HCT116 (cell line): ENCODE data around the gene CELF1. TPM values are rescaled to one million over a fixed set of nuclear protein-coding genes. Genes with fewer than 3 reads are reported as not detected.

ENCODE experiments used
- ATAC-seq: fragments of 200-7000 bp; cut with Tn5 transposase; 2 replicates; pipeline ENCODE4 v1.9.1; 2020; ENCODE audit warnings: mild to moderate bottlenecking, moderate library complexity
- Bru-seq: library from RNA; stranded (reverse); fragments of 400-500 nt; gene quantifications from one replicate; lab custom pipeline; 2021; lab: Mats Ljungman, UMichigan
- BruChase-seq, 2 experiments: library from RNA; stranded (reverse); fragments of 400-500 nt; gene quantifications; one replicate each; lab custom pipeline; 2021; lab: Mats Ljungman, UMichigan
- BruUV-seq: library from RNA; stranded (reverse); fragments of 400-500 nt; replicated peaks from 2 replicates; lab custom pipeline; 2021; lab: Mats Ljungman, UMichigan
- CTCF ChIA-PET: fragments of 300-600 bp; sonication (Branson Sonifier 250); formaldehyde crosslinking; loops from one replicate; lab custom pipeline; 2021; ENCODE audit warnings: antibody characterized with exemption; lab: Charles Lee
- POLR2A ChIA-PET: fragments of 300-600, 350-600 bp; sonication (Branson Sonifier 250); formaldehyde crosslinking; loops from one replicate; lab custom pipeline; 2021; ENCODE audit warnings: antibody characterized with exemption; lab: Charles Lee
- RAD21 ChIA-PET, 2 experiments: fragments of 300-600 bp; sonication (Branson Sonifier 250); formaldehyde crosslinking; loops; one replicate each; lab custom pipeline; 2023; ENCODE audit warnings: low total read pairs in 2 of 2; ENCODE audit not compliant: uncharacterized antibody in 2 of 2, unreplicated experiment in 2 of 2, low non-redundant PET in 1 of 2; lab: Charles Lee
- DNase-seq: peaks from one replicate; pipeline ENCODE4 v3.0.0-alpha.2; 2010; ENCODE audit warnings: low read depth, low spot score
- H2AFZ ChIP-seq: fragments of 200-600 bp; shearing (Covaris generic), sonication (generic); 2 replicates; pipeline ENCODE4 v1.6.1; 2017; ENCODE audit warnings: low read depth, mixed run types, mixed read lengths, antibody characterized with exemption, low read length; ENCODE audit not compliant: poor library complexity, severe bottlenecking
- H3K27ac ChIP-seq: 2 replicates; pipeline ENCODE4 v1.5.1; 2012; ENCODE audit warnings: low read depth, low read length
- H3K27me3 ChIP-seq: fragments of 200-600 bp; sonication (generic); 2 replicates; pipeline ENCODE4 v1.6.1; 2016; ENCODE audit warnings: mixed run types, low read length, mixed read lengths; ENCODE audit not compliant: insufficient read depth
- H3K36me3 ChIP-seq, 2 experiments: fragments of 200-500 bp in 1 of 2; fragments of 200-600 bp in 1 of 2; sonication (Bioruptor generic) in 1 of 2; sonication (generic) in 1 of 2; 2 replicates each; pipeline versions ENCODE4 v1.5.1 to v1.6.1; 2014 to 2016; ENCODE audit warnings: low read length in 2 of 2, inconsistent platforms in 1 of 2, mixed read lengths in 1 of 2, mixed run types in 1 of 2; ENCODE audit not compliant: insufficient read depth in 2 of 2, control insufficient read depth in 1 of 2
- H3K4me1 ChIP-seq, 2 experiments: fragments of 200-600 bp in 1 of 2; sonication (generic) in 1 of 2; 2 replicates each; pipeline versions ENCODE4 v1.5.1 to v1.6.1; 2012 to 2017; ENCODE audit warnings: low read length in 2 of 2, inconsistent platforms in 1 of 2, mild to moderate bottlenecking in 1 of 2, mixed read lengths in 1 of 2, mixed run types in 1 of 2, moderate library complexity in 1 of 2; ENCODE audit not compliant: insufficient read depth in 2 of 2, control insufficient read depth in 1 of 2
- H3K4me2 ChIP-seq: fragments of 200-600 bp; sonication (generic); 2 replicates; pipeline ENCODE4 v1.6.1; 2017; ENCODE audit warnings: mixed run types, low read length, mixed read lengths
- H3K4me3 ChIP-seq, 2 experiments: fragments of 200-600 bp in 1 of 2; sonication (generic) in 1 of 2; replicated peaks in 1 of 2; 2 replicates each; pipeline ENCODE4 v1.5.1; 2011 to 2016; ENCODE audit warnings: low read length in 2 of 2, control low read depth in 1 of 2, low read depth in 1 of 2, mild to moderate bottlenecking in 1 of 2, mixed read lengths in 1 of 2, mixed run types in 1 of 2
- H3K79me2 ChIP-seq: fragments of 200-600 bp; sonication (generic); 2 replicates; pipeline ENCODE4 v1.6.1; 2017; ENCODE audit warnings: mild to moderate bottlenecking, mixed run types, low read length, moderate library complexity, mixed read lengths; ENCODE audit not compliant: insufficient read depth
- H3K9ac ChIP-seq: fragments of 200-600 bp; sonication (generic); 2 replicates; pipeline ENCODE4 v1.6.1; 2016; ENCODE audit warnings: low read length, mixed read lengths
- H3K9me2 ChIP-seq: fragments of 200-600 bp; sonication (generic), shearing (Covaris generic); 2 replicates; pipeline ENCODE4 v1.6.1; 2017; ENCODE audit warnings: mixed run types, mild to moderate bottlenecking, moderate library complexity; ENCODE audit not compliant: insufficient read depth
- H3K9me3 ChIP-seq, 2 experiments: fragments of 200-500 bp in 1 of 2; fragments of 200-600 bp in 1 of 2; sonication (Bioruptor generic) in 1 of 2; sonication (generic) in 1 of 2; 2 replicates each; pipeline ENCODE4 v1.6.1; 2014 to 2017; ENCODE audit warnings: low read length in 2 of 2, mixed read lengths in 2 of 2, inconsistent platforms in 1 of 2, low read depth in 1 of 2, mild to moderate bottlenecking in 1 of 2, mixed run types in 1 of 2, moderate library complexity in 1 of 2; ENCODE audit not compliant: control insufficient read depth in 1 of 2, insufficient read depth in 1 of 2
- H4K20me1 ChIP-seq: fragments of 200-600 bp; sonication (generic), shearing (Covaris generic); 2 replicates; pipeline ENCODE4 v1.6.1; 2017; ENCODE audit warnings: mixed run types, mild to moderate bottlenecking, moderate library complexity; ENCODE audit not compliant: insufficient read depth
- ATF3 ChIP-seq: IDR thresholded peaks from 2 replicates; pipeline ENCODE4 v1.6.1; 2012
- CBX3 ChIP-seq: IDR thresholded peaks from 2 replicates; pipeline ENCODE4 v1.6.1; 2012; ENCODE audit warnings: low read depth
- EGR1 ChIP-seq: IDR thresholded peaks from 2 replicates; pipeline ENCODE4 v1.6.1; 2012; ENCODE audit warnings: low read depth
- ELF1 ChIP-seq: IDR thresholded peaks from 2 replicates; pipeline ENCODE4 v1.6.1; 2012; ENCODE audit warnings: low read depth, borderline replicate concordance
- EZH2phosphoT487 ChIP-seq: fragments of 200-600 bp; IDR thresholded peaks from 2 replicates; pipeline ENCODE4 v1.6.1; 2018; ENCODE audit warnings: antibody characterized with exemption, borderline replicate concordance
- JUND ChIP-seq: IDR thresholded peaks from 2 replicates; pipeline ENCODE4 v1.6.1; 2012
- POLR2A ChIP-seq: IDR thresholded peaks from 2 replicates; pipeline ENCODE4 v1.7.0; 2011; ENCODE audit warnings: borderline replicate concordance; ENCODE audit not compliant: insufficient read depth, insufficient read length; ENCODE audit errors: extremely low read depth
- POLR2AphosphoS5 ChIP-seq: IDR thresholded peaks from 2 replicates; pipeline ENCODE4 v1.6.1; 2011; ENCODE audit warnings: mild to moderate bottlenecking, low read depth, low read length, moderate library complexity
- SIN3A ChIP-seq: IDR thresholded peaks from 2 replicates; pipeline ENCODE4 v1.6.1; 2012; ENCODE audit warnings: low read depth
- SP1 ChIP-seq: IDR thresholded peaks from 2 replicates; pipeline ENCODE4 v1.6.1; 2012; ENCODE audit warnings: low read depth
- SRF ChIP-seq: IDR thresholded peaks from 2 replicates; pipeline ENCODE4 v1.6.1; 2012; ENCODE audit warnings: low read depth
- TCF7L2 ChIP-seq: IDR thresholded peaks from 2 replicates; pipeline ENCODE4 v1.7.0; 2011; ENCODE audit warnings: borderline replicate concordance, inconsistent platforms; ENCODE audit not compliant: insufficient read depth, insufficient read length; ENCODE audit errors: extremely low read depth
- YY1 ChIP-seq: IDR thresholded peaks from 2 replicates; pipeline ENCODE4 v1.6.1; 2011; ENCODE audit warnings: low read length, low read depth, moderate library complexity, mild to moderate bottlenecking; ENCODE audit not compliant: insufficient replicate concordance; ENCODE audit errors: extremely low read depth
- ZFX ChIP-seq: fragments of 450-650 bp; IDR thresholded peaks from 2 replicates; pipeline ENCODE4 v1.6.1; 2017
- ZNF274 ChIP-seq: fragments of 200-500 bp; sonication (Bioruptor generic); IDR thresholded peaks from 2 replicates; pipeline ENCODE4 v1.6.1; 2014; ENCODE audit warnings: mild to moderate bottlenecking, low read depth, low read length, inconsistent platforms
- intact Hi-C: fragments of 100-400 bp; cut with micrococcal nuclease; formaldehyde crosslinking; loops from 2 replicates; pipeline ENCODE4 v1.10.0; 2022
- long read RNA-seq: library from polyadenylated mRNA; unstranded; transcript quantifications from one replicate; pipeline ENCODE4 v2.0.0, GENCODE V29; 2021; ENCODE audit not compliant: unreplicated experiment
- polyA plus RNA-seq: library from polyadenylated mRNA; unstranded; fragments of >200 nt; gene quantifications from 2 replicates; pipeline ENCODE4 v1.2.1, GENCODE V29; 2012; ENCODE audit warnings: missing spikeins
- total RNA-seq: library from RNA; stranded (reverse); gene quantifications from one replicate; pipeline ENCODE4 v1.2.1, GENCODE V29; 2021; ENCODE audit not compliant: unreplicated experiment
- TF ChIP-seq, protein P1 (sequence below), 3 experiments: fragments of 200-600 bp in 1 of 3; sonication (generic) in 1 of 3; IDR thresholded peaks in 2 of 3; conservative IDR thresholded peaks in 1 of 3; 2 replicates each; pipeline ENCODE4 v1.5.1; 2012 to 2017; ENCODE audit warnings: low read depth in 2 of 3, low read length in 2 of 3, antibody characterized with exemption in 1 of 3, borderline replicate concordance in 1 of 3, control low read depth in 1 of 3, mild to moderate bottlenecking in 1 of 3, mixed read lengths in 1 of 3, mixed run types in 1 of 3, moderate library complexity in 1 of 3; ENCODE audit not compliant: insufficient read depth in 1 of 3
- TF ChIP-seq, protein P2 (sequence below): IDR thresholded peaks from 2 replicates; pipeline ENCODE4 v1.6.1; 2011; ENCODE audit warnings: mild to moderate bottlenecking, low read length, moderate library complexity; ENCODE audit not compliant: insufficient replicate concordance; ENCODE audit errors: extremely low read depth
- TF ChIP-seq, protein P3 (sequence below): IDR thresholded peaks from 2 replicates; pipeline ENCODE4 v1.6.1; 2012

Gene CELF1
- total RNA-seq, result 133 TPM
- polyA plus RNA-seq, result 42.0 and 44.7 TPM in 2 replicates
- percentile 93 among the genes with signal in this experiment for Bru-seq, nascent RNA
- BruChase-seq, experiment 1, labeled RNA remaining after a 6-hour chase, result percentile 97 among the genes with signal in this experiment
- BruChase-seq, experiment 2, labeled RNA remaining after a 2-hour chase, result percentile 96 among the genes with signal in this experiment
- long read RNA-seq, full-length matches to known transcripts, result 1 of 238 reads
- long read RNA-seq, partial matches to known transcripts, result 45 of 238 reads
- long read RNA-seq, other reads (novel, unspliced or antisense), result 192 of 238 reads

DNA sequence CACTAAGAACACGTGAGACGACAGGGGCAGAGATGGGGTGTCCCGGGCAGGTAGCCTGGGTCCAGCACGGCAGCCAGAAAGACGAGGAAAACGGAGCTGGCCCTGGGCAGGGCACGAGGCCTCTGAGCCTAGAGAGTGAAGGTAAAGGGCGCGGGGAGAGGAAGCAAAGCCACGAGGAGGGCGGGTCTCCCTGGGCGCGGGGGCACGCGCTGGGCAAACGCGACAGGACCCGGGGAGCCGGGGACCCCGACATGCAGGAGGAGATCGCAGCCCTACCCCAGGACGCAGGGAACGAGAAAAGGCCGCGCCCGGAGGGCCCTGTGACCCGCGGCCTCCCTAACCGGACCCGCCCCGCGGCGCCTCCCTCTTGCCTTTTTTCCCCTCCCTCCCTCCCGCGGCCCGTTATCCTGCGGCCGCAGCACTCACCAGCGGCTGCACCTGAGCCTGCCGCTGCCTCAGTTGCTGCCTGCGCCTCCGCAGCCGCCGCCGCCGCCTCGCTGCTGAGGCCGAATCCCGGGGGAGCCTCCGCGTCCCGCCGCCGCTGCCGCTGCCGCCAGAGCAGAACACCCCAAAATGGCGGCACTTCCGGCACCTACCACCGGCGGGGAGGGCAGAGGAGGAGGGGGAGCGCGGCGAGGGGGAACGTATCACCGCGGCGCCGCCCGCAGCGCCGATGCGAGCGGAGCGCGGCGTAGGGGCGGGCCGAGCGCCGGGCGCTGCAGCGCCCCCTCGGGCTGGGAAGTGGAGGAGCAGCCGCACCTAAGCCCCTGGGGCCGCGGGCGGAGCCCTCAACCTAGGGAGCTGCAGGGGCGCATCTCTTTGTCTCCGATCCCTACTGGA, at the start of gene CELF1:
Gene CELF1, minus strand, starts transcription at position 567 of the 840 bp plus-strand sequence. CDS start 53,609 bp downstream, outside the sequence.
- Histone ChIP-seq H3K4me2 (peak within 1 kb of the TSS; percentile 98), H3K27me3 (no peaks in the 10 kb centered on the region), H4K20me1 (peaks cover 6% of the 10 kb centered on the region; the same call in 1 of the 2 replicates), H2AFZ (peak within 1 kb of the TSS; percentile 97), H3K27ac (peak within 1 kb of the TSS; percentile 93), H3K9me2 (no peaks in the 10 kb centered on the region), H3K79me2 (peaks cover 55% of the 10 kb centered on the region), H3K36me3 (peaks cover 0 to 4% of the 10 kb centered on the region in 2 experiments; a peak in 1 of 4 replicates), H3K9ac (peak within 1 kb of the TSS; percentile 92)
- ATAC-seq, result peak; percentile 96
- RAD21 ChIA-PET, result interaction anchor here in 1 of 2 experiments (0.7 kb wide), 1 partner anchor 24 kb away, joined by 3 read pairs; no protein-coding TSS in a partner anchor
- BruUV-seq, result no TSS peak
- POLR2A ChIA-PET, result interaction anchor here (1.2 to 1.6 kb wide), 3 partner anchors 11 to 99 kb away, joined by 3 read pairs; no protein-coding TSS in a partner anchor
- TF ChIP-seq ELF1, result peak; percentile 30; the same call in 1 of the 2 replicates
- no peak for TF ChIP-seq ZNF274
- TF ChIP-seq, protein P1, sequence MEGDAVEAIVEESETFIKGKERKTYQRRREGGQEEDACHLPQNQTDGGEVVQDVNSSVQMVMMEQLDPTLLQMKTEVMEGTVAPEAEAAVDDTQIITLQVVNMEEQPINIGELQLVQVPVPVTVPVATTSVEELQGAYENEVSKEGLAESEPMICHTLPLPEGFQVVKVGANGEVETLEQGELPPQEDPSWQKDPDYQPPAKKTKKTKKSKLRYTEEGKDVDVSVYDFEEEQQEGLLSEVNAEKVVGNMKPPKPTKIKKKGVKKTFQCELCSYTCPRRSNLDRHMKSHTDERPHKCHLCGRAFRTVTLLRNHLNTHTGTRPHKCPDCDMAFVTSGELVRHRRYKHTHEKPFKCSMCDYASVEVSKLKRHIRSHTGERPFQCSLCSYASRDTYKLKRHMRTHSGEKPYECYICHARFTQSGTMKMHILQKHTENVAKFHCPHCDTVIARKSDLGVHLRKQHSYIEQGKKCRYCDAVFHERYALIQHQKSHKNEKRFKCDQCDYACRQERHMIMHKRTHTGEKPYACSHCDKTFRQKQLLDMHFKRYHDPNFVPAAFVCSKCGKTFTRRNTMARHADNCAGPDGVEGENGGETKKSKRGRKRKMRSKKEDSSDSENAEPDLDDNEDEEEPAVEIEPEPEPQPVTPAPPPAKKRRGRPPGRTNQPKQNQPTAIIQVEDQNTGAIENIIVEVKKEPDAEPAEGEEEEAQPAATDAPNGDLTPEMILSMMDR (IDR thresholded peaks at IDR 0.05 in 2 of 3, conservative IDR thresholded peaks at IDR 0.05 in 1 of 3; ENCODE audit: borderline replicate concordance in 1 of 3, insufficient read depth in 1 of 3, low read depth in 2 of 3, low read length in 2 of 3), result peak; percentile 26 to 78 (median 76); a peak in 5 of 6 replicates
- TF ChIP-seq ZFX, result peak; percentile 83
- peak; percentile 97 for TF ChIP-seq YY1
- TF ChIP-seq ATF3, result no peak
- TF ChIP-seq, protein P2, sequence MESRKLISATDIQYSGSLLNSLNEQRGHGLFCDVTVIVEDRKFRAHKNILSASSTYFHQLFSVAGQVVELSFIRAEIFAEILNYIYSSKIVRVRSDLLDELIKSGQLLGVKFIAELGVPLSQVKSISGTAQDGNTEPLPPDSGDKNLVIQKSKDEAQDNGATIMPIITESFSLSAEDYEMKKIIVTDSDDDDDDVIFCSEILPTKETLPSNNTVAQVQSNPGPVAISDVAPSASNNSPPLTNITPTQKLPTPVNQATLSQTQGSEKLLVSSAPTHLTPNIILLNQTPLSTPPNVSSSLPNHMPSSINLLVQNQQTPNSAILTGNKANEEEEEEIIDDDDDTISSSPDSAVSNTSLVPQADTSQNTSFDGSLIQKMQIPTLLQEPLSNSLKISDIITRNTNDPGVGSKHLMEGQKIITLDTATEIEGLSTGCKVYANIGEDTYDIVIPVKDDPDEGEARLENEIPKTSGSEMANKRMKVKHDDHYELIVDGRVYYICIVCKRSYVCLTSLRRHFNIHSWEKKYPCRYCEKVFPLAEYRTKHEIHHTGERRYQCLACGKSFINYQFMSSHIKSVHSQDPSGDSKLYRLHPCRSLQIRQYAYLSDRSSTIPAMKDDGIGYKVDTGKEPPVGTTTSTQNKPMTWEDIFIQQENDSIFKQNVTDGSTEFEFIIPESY, result peak; percentile 18
- TF ChIP-seq CBX3, result peak; percentile 50; the same call in 1 of the 2 replicates
- no peak for TF ChIP-seq TCF7L2
- TF ChIP-seq POLR2AphosphoS5, result peak; percentile 79
- TF ChIP-seq, protein P3, sequence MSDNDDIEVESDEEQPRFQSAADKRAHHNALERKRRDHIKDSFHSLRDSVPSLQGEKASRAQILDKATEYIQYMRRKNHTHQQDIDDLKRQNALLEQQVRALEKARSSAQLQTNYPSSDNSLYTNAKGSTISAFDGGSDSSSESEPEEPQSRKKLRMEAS, result peak; percentile 52; the same call in 1 of the 2 replicates
- TF ChIP-seq SIN3A, result peak; percentile 93
- TF ChIP-seq SRF, result peak; percentile 62; the same call in 1 of the 2 replicates
- TF ChIP-seq SP1, result peak; percentile 40
- no peak for TF ChIP-seq POLR2A
- no peak for TF ChIP-seq EZH2phosphoT487
- no peak for TF ChIP-seq JUND
- 0 out of 2 replicates have a peak, but pooled peaks have one; percentile 27 for TF ChIP-seq EGR1
- TF ChIP-seq, all 23 proteins: peak for 12
- H3K9me3 ChIP-seq, result no peaks in the 10 kb centered on the region
- CTCF ChIA-PET, result interaction anchor here (0.5 to 2.0 kb wide), 10 partner anchors 9 to 98 kb away, joined by 3 to 9 read pairs (median 3); partner anchors contain the start of gene PTPMT1
- peak; percentile 63 for DNase-seq
- H3K4me1 ChIP-seq, result peaks cover 13 to 25% of the 10 kb centered on the region in 2 experiments
- peak within 1 kb of the TSS; percentile 94 to 97 for H3K4me3 ChIP-seq
- intact Hi-C loops, result loop anchor here (1.0 to 10.0 kb wide), 3 partner anchors 90 to 215 kb away; partner anchors contain the start of genes FNBP4, MTCH2 and PSMC3
